ENCODE measurements around the gene MCFD2. TPM values are rescaled to one million over a fixed set of nuclear protein-coding genes. Genes with fewer than 3 reads are reported as not detected.

Gene MCFD2

DNA sequence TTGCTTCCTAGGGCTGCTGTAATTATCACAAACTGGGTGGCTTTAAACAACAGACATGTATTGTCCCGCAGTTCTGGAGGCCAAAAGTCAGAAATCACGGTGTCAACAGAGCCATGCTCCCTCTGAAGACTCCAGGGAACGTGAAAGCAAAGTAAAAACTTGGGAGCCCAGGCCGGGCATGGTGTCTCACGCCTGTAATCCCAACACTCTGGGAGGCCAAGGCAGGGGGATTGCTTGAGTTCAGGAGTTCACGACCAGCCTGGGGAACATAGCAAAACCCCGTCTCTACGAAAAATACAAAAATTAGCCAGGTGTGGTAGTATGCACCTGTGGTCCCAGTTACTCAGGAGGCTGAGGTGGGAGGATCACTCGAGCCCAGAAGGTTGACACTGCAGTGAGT lies 63.5 kb downstream of the MCFD2 start:
- Histone ChIP-seq H3K23ac (ENCODE audit: low read length in 2 of 2) (no peak overlapping the region), H2BK5ac (ENCODE audit: low read depth, low read length, poor library complexity, severe bottlenecking) (no peak overlapping the region), H4K91ac (ENCODE audit: low read length) (no peak overlapping the region), H3K14ac (ENCODE audit: low read length in 2 of 2) (no peak overlapping the region), H3K27ac (ENCODE audit: low read length, poor library complexity, severe bottlenecking) (peak overlapping the region; percentile 9), H3K9me3 (ENCODE audit: control insufficient read depth, low read length) (no peaks in the 10 kb centered on the region), H3K36me3 (ENCODE audit: control insufficient read depth in 1 of 2, insufficient read depth in 2 of 2, low read depth in 1 of 2, low read length in 2 of 2) (no peaks in the 10 kb centered on the region), H4K8ac (ENCODE audit: low read length) (no peak overlapping the region), H3K4ac (ENCODE audit: low read depth in 1 of 2, low read length in 2 of 2) (no peak overlapping the region), H2AFZ (ENCODE audit: low read depth, low read length) (no peak overlapping the region), H3K79me1 (replicated peaks; ENCODE audit: low read length, poor library complexity, severe bottlenecking) (no peaks in the 10 kb centered on the region), H3K4me3 (ENCODE audit: insufficient read depth in 1 of 2, low read depth in 1 of 2, low read length in 2 of 2) (no peak overlapping the region), H3K9ac (ENCODE audit: low read length) (peak overlapping the region; percentile 43), H3K4me2 (ENCODE audit: low read length, poor library complexity, severe bottlenecking) (no peak overlapping the region), H2BK12ac (ENCODE audit: low read length in 2 of 2) (peak overlapping the region in 1 of 2 experiments; percentile 12), H3K18ac (ENCODE audit: low read depth in 1 of 2, low read length in 2 of 2) (no peak overlapping the region), H2AK5ac (ENCODE audit: low read length, severe bottlenecking) (peak overlapping the region; percentile 90), H2BK120ac (ENCODE audit: low read depth, low read length) (no peak overlapping the region), H3K27me3 (ENCODE audit: control insufficient read depth in 1 of 2, insufficient read depth in 1 of 2, low read length in 2 of 2) (no peaks in the 10 kb centered on the region), H3K4me1 (ENCODE audit: control insufficient read depth, insufficient read depth, low read depth, low read length) (peaks cover 52% of the 10 kb centered on the region), H2BK15ac (ENCODE audit: low read depth, poor library complexity, severe bottlenecking) (no peak overlapping the region)
- no peak for DNase-seq
- WGBS: 96% methylated on average over 9 of the region's 9 CpGs

Small RNA genes within 50 kb of the gene (small RNA-seq; reads per million reads assigned to genes)
- gene AC093732.2 (ENCODE audit: low read depth): not detected

Data from mesenchymal stem cell (in vitro differentiated cells and primary cell).